GM18867 (cell line): Measurements from ENCODE around the gene C8G.

Source experiments
- ATAC-seq: cut with Tn5 transposase; IDR thresholded peaks from one replicate; pipeline ENCODE4 v1.9.1; 2021; ENCODE audit warnings: mild to moderate bottlenecking, moderate library complexity; ENCODE audit not compliant: unreplicated experiment

Gene C8G

DNA sequence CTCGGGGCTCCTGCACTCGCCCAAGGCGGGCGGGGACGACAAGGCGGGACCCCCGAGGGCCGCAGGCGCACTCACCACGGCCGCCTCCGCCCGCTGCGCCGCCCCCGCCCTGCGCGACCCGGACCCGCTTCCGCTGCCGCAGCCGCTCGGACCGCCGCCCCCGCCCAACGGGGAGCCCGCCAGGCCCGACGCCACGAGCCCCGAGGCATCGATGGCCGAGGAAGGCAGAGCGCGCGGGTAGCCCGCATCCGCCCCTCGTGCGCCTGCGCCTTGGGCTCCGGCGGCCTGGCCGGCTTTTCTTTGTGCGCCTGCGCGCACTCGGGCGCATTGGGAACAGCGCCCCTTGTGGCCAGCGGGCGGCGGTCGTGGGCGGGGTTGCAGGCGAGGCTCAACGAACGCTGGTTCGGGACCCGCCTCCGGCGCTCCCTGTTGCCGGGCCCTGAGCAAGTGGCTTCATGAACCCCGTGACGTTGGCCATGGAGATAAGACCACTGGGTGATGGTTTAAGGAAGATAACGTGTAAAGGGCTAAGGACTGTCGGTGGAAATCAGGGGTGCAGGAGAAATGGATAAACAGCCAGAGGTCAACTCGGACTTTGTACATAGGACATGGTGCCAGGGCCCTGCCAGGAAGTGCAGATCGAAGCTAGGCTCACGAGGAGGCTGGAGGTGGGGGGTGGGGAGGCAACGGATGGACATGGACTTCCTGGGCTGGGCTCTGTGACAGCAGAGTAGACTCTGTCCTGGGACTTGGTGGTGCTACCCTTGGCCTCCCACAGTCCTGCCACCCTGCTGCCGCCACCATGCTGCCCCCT, at the start of gene C8G, which contains the start of gene FBXW5:
C8G (plus strand) TSS at position 725 of the 814 bp plus-strand sequence; CDS start at position 803, 78 bp downstream.
FBXW5 (minus strand) TSS at position 220 of the 814 bp plus-strand sequence. CDS start 655 bp downstream, outside the sequence.
- peak; percentile 78 for ATAC-seq

DNA sequence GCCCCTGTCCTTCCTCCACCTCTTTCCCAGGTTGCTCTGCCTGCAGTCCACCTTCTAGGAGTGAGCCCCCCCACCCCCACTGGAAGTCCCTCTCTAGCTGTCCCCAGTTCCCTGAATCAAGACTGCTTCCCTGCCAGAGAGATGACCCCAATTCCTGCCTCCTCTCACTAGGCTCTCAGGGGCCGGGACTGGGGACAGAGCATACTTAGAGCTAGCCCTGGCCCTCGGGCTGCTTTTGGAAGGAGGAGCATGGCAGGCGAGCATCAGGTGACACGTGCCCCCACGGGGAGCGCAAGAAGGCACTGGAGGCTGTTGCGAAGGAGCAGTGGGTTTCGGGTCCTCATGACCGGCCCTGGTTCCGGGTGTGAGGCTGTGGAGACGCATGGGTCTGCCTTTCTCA, 49.0 kb upstream of the C8G start:
- no peak for ATAC-seq

DNA sequence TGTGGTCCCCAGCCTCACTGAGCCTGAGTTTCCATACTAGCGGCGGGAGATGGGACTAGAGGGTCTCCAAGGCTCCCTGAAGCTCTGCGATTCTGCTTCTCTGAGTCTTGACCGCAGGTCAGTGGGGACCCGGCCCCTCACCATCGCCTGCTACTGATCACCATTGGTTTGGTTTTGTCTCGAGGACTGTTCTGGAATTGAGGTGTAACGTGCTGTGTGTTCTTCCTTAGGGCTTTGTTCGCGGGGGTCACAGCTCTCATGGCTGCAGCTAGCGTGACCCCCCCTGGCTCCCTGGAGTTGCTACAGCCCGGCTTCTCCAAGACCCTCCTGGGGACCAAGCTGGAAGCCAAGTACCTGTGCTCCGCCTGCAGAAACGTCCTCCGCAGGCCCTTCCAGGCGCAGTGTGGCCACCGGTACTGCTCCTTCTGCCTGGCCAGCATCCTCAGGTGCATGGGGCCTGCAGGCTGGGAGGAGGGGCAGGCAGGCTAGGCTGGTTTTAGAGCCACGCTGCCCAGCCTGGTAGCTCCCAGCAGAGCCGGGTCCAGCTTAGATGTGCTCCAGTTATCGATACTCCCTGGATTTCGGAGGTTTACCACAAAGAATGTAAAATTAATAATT, 46.5 kb upstream of the C8G start:
- no peak for ATAC-seq

DNA sequence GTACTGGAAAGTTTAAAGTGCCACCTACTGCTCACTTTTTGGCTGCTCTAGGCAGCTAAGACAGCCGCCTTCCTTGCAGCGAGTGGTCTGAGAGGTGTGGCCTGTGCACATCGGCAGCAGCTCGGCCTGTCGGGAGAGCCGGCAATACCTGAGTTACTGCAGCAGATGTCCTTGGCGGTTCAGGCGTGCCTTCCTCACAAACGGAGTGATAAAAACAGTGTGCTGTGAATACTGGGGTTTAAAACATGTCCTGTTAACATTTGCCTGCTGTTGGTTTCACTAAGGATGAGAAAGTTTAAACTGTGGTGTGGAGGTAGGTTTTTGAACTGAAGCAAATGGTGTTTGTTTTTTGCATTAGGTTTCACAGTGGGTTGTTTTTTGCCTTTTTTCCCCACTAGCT, 45.8 kb upstream of the C8G start:
- ATAC-seq = peak; percentile 45

DNA sequence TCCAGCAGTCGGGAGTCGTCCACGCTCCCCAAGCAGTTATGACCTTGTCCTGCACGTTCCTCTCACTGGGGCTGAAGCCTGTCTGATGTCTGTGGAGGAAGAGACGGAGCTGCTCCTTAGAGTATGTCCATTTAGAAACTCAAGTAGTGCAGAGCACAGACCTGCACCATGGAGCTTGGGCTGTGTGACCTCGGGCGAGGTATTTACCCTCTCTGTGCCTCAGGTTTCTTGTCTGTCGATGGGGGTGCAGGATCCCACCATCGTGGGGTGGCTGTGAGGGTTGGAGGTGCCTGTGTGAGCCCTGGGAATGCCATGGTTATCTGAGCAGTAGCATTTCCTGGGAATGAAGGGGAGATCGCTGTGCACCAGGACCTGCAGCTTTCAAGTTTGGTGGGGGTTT, 44.5 kb upstream of the C8G start:
- no peak for ATAC-seq

DNA sequence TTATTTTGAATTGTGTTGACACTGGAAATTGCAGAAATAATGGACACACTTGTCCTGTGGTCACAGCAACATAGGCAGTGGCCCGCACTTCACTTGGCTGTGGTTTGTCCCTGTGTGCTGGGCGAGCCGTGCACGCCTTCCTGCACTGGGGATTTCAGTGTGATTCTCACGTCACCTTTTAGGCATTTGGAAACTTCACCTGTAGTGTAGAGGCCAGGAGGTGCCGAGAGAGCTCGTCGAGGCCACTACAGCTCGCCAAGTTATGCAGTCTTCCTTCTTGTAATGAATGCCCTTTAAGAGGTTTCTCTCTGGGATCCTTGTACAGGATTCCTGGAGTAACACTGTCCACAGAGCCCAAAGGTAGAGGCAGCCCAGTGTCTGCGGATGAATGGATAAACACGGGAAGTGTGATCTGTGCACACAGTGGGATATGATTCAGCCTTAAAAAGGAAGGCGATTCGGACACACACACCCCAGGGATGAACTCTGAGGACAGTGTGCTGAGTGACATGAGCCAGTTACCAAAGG, 44.0 kb upstream of the C8G start:
- ATAC-seq = no peak

DNA sequence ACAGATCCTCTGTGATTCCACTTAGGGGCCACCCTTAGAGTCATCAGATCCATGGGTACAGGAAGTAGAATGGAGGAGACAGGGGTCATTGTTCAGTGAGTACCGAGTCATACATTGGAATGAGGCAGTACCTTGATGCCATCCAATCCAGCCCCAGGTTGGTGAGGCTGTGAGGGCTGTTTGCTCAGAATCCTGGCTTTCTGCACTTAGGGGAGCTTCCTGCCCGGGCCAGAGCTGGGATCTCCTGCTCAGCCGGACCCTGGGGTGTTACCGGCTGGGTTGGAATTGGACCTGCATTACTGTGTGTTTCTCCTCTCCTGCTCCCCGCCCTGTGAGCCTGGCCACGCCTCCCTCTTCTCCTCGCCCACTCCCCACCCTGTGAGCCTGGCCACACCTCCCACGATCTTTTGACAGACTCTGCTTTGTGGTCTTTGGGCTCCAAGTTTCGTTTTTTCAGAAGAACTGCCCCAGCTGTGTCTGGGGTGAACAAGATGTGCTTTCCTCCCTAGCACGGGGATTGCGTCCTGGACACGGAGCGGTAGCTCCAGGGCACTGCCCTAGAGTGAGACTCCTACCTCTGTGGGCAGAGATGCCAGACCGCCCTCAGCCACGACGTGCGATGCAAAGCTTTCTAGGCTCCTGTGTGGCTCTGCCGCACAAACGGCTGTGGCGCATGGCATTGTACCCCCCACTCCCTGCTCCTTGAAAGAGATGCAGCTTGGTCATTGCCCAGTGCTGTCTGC, 43.4 kb upstream of the C8G start:
- ATAC-seq = peak; percentile 47

DNA sequence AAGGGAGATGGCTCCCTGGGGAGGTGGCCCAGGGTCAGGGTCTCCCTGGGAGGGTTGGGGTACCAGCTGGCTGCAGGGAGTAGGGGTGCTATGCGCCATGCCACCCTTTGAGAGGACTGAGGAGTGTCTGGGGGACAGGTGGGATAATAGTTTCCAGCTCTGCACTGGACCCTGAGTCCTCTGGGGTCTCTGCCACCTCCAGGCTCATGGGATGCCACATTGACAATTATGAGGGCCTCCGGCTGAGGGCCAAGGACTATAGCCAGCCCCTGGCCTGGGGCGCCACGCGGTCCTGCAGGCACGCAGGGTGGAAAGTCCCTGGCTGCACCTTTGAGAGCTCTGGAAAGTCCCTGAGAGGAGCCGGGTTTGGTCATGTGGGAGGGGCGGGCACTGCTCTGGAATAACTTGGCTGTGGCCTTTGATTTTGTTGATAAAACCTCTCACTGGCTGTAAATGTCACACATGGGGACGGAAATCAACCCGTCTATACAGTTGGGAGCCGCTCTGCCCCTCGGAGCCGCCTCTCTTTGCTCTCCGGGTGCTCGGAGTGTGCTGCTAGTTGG, 42.7 kb upstream of the C8G start:
- ATAC-seq = peak; percentile 39

DNA sequence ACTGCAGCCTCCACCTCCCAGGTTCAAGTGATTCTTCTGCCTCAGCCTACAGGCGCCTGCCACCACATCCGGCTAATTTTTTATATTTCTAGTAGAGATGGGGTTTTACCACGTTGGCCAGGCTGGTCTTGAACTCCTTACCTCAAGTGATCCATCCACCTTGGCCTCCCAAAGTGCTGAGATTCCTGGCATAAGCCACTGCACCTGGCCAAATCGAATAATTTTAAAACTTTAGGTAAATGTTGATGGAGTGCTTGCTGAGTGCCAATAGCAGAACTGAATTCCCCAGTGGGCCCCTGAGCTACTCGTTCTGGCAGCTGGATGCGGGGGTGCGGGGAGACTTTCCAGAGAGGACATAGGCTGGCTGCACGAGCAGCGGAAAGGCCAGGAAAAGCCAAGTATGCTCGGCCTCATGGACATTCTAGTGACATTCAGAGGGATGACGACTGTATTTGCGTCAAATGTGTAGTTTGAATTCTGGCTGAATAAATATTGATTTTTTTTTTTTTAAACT, 41.9 kb upstream of the C8G start:
- no peak for ATAC-seq

DNA sequence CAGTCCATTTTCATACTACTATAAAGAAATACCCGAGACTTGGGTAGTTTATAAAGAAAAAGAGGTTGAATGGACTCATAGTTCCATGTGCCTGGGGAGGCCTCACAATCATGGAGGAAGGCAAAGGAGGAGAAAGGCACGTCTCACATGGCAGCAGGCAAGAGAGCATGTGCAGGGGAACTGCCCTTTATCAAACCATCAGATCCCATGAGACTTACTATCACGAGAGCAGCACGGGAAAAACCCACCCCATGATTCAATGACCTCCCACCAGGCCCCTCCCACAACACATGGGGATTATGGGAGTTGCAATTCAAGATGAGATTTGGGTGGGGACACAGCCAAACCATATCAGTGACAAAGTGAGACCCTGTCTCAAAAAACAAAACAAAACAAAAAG, 38.8 kb upstream of the C8G start:
- ATAC-seq = no peak

DNA sequence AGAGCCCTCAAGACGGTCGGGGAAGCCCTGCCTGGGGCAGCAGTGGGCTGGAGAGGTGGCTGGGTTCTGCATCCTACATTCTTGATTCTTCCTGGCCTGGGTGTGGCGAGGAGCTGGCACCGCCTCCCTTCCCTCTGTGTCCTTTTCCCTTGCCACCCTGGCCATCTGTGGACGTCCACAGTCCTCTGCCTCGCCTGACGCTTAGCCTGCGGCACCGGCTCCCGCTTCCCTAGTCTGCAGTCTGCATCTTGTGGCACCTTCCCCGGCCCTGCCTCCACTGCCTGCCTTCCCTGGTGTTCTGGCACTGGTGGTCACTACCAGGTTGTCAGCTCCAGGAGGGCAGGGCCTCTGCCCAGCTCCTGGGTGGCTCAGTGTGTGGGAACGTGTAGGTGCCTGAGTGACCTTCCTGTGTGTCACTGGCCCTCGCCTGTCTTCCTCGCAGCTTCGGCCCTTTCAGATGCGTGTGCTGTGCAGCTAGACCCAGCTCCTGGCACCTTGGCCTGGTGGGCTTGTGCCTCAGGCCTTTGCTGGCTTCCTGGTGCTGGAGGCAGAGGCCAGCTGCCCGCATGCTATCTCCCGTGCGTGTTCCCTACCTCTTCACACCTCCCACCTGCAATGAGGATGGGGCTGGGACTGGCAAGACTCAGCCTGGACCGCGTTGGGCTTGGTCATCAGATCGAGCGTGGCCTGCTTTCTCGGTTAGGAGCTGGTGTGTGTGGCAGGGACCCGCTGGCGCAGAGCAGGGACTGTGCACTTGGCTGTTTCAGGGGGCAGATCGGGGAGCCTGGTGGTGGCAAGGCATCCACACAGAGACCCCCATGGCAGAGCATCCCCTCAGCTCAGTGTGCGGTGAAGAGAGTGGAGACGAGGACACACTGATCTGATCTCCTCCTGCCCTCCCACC, 37.8 kb upstream of the C8G start:
- no peak for ATAC-seq

DNA sequence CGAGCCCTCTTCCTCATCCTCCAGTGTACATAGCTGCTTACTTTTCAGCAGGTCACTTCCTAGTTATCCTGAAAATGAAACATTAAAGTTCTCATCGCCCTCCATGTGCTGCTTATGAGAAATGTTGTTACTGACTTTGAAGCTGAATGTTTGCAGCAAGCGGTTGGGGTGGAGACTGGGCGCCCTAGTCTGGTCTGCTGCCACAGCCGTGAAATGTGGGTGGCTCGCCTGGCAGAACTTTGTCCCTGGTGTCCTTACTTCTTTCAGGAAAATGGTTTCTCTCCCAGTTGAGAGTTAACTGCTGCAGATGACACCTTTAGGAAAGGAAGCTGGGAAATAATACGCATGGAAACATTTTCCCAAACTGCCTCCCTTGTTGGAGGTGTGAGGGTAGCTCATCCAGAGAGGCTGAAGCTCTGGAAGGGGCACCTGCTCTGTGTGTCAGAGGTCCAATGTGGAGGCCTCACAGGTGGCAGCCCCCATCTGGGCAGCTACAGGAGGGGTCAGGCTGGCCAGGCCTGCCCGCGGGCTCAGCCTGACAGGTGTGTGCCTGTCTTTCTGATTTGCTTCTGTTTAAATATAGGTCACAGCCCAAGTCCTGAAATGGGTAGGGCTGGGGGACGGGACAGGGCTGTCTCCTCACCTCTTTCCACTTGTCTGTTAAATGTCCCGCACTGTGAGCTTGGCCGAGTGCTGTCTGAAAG, 34.7 kb upstream of the C8G start:
- no peak for ATAC-seq

DNA sequence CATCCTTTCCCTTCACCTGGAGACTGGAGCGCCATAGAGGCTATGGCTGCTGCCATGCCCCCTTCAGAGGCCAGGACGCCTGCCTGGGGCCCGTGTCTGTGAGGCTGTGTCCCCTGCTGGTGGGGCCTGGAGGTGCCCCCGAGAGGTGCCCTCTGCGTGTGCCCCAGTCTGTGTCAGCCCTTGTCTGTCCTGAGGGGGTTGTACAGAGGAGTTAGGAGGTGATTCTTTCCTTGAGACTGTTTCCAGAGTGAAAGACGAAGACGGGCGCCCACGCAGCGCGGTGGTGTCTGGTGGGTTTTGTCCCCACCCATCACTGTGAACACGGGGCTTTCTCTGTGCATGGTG, 34.2 kb upstream of the C8G start:
- no peak for ATAC-seq

DNA sequence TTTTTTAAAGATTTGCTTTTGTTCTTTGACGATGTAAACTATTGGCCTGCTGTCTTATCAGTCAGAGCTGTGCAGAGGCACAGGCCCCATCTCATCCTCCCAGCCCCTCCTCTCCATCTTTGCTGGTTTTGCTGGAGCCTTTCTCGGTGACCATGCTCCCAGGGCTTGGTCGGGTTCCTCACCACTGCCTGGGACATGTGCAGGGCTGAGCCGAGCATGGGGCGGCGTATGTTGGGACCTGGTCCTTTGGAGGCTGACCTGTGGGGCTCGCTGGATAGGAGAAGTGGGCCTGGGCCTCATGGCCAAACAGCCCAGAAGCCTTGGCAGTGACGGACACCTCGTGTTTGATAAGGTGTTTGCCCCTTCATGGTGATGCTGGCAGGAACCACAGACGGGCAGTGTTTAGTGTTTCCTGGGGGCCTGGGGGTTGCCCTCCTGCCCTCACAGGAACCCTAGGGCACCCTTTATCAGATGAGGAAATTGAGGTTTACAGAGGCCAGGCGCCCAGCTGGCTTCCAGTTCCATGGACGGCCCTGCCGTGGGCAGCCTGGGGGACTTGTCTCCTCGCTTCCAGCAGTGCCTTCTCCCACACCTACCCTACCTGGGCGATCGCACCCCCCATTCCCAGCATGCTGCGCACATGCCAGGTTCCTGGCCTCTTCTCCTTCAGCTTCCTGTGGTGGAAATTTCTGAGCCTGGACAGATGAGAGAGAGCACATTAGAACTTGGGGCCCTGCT, 31.2 kb upstream of the C8G start:
- no peak for ATAC-seq

DNA sequence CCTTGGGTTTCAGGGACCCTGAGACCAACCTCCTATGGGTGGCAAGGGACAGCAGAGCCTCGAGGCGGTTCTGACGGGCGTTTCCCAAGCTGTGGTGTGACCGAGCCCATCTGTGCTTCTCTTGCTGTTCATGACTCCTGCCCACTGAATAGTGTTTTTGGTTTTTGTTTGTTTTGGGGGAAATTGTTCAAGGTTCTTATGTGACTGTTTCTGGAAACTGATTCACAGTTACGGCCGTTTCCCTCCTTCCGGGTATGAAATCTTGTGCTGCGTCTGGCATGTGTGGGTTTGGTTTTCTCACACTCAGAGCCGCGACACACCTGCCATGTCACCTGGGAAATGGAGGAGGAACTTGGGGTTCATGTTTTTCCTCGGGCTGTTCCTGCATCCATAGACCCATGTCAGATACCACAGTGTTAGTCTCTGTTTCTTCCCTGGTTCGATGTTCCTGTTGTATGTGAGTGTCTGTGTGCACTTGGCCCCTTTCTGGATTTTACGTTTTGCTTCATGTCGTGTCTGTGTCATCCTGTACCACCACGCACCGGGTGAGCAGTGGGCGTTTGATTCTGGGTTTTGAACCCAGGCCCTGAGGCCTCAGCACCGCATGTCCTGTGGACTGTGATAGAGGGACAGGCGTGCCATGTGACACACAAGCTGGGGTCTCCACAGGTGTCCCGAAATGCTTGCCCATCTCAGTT, 29.3 kb upstream of the C8G start:
- no peak for ATAC-seq

DNA sequence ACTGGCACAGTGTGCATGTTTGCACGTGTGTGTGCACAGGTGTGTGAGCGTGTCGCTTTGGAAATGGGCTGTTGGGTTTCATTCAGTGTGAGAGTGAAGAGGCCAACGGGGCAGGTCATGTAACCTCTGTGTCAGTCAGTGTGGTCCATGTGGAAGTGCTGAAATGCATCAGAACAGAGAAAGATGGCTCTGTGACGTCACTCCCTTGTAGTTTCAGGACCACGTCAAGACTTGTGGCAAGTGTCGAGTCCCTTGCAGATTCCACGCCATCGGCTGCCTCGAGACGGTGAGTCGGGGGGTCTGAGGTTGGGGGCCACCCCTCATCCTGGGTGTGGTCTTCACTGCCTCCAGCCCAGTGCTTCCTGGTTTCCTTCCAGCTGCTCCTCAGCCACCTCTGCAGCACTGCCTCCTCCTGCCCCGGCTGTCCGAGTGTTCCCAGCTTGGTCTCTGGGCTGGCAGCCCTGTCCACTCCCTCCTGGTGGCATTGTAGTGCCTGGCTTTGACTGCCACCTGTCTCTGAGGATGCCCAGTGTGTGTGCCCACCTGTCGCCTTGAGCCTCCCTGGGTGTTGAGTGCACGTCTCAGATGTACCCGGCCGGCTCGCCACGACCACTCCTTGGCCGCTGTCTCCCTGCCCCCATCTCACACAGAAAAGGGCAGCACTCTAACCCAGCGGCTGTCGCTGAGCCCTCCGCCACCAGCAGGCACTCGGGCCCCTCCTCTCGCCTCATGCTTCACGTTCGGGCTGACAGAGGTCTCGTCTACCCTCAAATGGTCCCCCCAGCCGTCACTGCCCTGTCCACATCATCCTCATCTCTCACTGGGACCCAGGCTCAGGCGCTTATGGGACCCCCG, 28.5 kb upstream of the C8G start:
- ATAC-seq = no peak

DNA sequence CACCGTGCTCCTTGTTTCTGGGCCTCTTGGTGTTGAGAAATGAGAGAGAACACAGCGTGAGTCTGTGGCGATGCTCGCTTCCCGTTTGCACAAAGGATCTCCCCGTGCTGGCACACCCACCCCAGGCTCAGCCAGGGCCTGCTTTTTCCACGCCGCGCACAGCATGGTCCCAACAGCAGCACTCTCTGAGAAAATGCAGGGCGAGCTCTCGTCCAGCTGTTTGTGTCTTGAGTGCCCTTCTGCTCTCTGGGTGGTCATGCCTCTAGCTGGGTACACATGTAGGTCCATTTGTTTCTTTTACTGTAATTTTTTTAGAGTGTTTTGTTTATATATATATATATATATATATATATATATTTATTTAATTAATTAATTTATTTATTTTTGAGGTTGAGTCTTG, 27.1 kb upstream of the C8G start:
- no peak for ATAC-seq
